Kidney (tissue), 14 donors: Measurements from ENCODE around the gene CFAP65. TPM values are rescaled to one million over a fixed set of nuclear protein-coding genes. Genes with fewer than 3 reads are reported as not detected.

ENCODE experiments used
- DNase-seq, 5 donors: peaks; one replicate each; pipeline ENCODE4 v3.0.0-alpha.2; 2013 to 2020
- FAIRE-seq: peaks from 2 replicates; lab custom pipeline; 2012; peaks lifted over from hg19 to GRCh38; lab: Jason Lieb, UNC
- H3K27ac ChIP-seq, 2 donors: one replicate each; pipeline ENCODE4 v1.7.0; 2013; ENCODE audit warnings: low read depth in 2 of 2, low read length in 2 of 2, inconsistent platforms in 1 of 2
- H3K27me3 ChIP-seq: one replicate; pipeline ENCODE4 v1.7.1; 2013; ENCODE audit warnings: low read length, inconsistent platforms; ENCODE audit not compliant: control insufficient read depth, insufficient read depth
- H3K36me3 ChIP-seq, 3 donors: one replicate each; pipeline versions ENCODE4 v1.7.0 to v1.7.1; 2013; ENCODE audit warnings: low read length in 3 of 3, control low read depth in 1 of 3, inconsistent platforms in 1 of 3; ENCODE audit not compliant: insufficient read depth in 3 of 3, control insufficient read depth in 2 of 3
- H3K4me1 ChIP-seq, 3 donors: one replicate each; pipeline versions ENCODE4 v1.7.0 to v1.7.1; 2013; ENCODE audit warnings: low read length in 3 of 3, inconsistent platforms in 1 of 3, low read depth in 1 of 3; ENCODE audit not compliant: control insufficient read depth in 2 of 3, insufficient read depth in 2 of 3
- H3K4me3 ChIP-seq, 3 donors: one replicate each; pipeline versions ENCODE4 v1.7.0 to v1.8.1; 2013; ENCODE audit warnings: low read length in 3 of 3, control low read depth in 1 of 3, inconsistent platforms in 1 of 3
- H3K9ac ChIP-seq, 3 donors: one replicate each; pipeline versions ENCODE4 v1.7.0 to v1.7.1; 2013; ENCODE audit warnings: low read length in 3 of 3, control low read depth in 1 of 3, inconsistent platforms in 1 of 3
- H3K9me3 ChIP-seq, 3 donors: one replicate each; pipeline versions ENCODE4 v1.7.0 to v1.7.1; 2013; ENCODE audit warnings: low read length in 3 of 3, control low read depth in 1 of 3, inconsistent platforms in 1 of 3; ENCODE audit not compliant: control insufficient read depth in 2 of 3, insufficient read depth in 1 of 3
- intact Hi-C: fragments of 100-400 bp; cut with DNase I; formaldehyde crosslinking; loops from one replicate; pipeline ENCODE4 v1.11.1; 2022
- polyA plus RNA-seq: library from polyadenylated mRNA; stranded (reverse); fragments of 350-450 nt; fragmentation: Illumina TruSeq; extraction: RNeasy Lipid Tissue Mini Kit (QIAGEN cat#74804); gene quantifications from one replicate; pipeline ENCODE4 v1.2.3, GENCODE V29; 2014; ENCODE audit warnings: low read depth, low replicate concordance; ENCODE audit not compliant: insufficient read depth
- total RNA-seq: library from RNA; stranded (reverse); fragmentation: NEBNext Ultra II Directional; extraction: Animal tissue kit (Norgen Biotek cat#: 25700); gene quantifications from one replicate; pipeline ENCODE4 v1.2.1, GENCODE V29; 2021
- TF ChIP-seq, protein P1 (sequence below): IDR thresholded peaks from 3 replicates; pipeline ENCODE4 v1.5.1; 2012; ENCODE audit warnings: mild to moderate bottlenecking, moderate library complexity, borderline replicate concordance; ENCODE audit not compliant: insufficient read depth; ENCODE audit errors: extremely low read depth
- donor health status: control.
- donor health status: control.
- donor health status: control.
- donor health status: control.
- donor health status: control.
- donor health status: DM: yes; HTN: yes; CAD: no.
- donor health status: Normal renal cell carcinoma (clear cell type).

The CFAP65 gene
- total and polyA plus RNA-seq, 2 donors from 2014 or later = 0.73 to 2.0 TPM

DNA sequence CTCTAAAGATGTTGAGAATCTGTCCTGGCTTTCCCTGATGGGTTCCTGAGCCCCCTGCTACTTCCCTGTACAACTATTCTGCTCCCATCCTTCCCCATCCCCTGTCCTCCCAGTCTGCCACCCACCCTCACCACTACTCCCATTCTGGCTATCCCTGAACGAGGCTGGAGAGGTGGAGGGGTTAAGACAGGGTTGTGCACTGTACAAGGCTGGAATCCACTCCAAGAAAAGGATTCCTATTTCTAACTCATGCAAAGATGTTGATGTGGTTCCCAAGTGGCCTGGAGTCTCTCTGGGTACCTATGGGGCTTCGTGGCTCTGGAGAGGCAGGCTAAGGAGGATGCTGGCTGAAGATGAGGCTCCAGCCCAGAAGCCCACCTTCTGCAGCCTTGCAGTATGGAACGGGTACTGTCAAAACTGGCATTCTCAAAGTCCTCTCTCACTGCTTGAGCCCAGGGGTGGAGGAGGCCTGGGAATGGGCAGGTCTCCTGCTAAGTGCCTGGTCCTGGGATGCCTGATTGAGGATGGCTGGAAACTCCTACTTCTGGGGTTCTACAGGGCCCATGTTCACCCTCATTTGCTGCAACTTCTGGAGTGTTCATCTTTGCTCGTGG lies 55.1 kb downstream of the CFAP65 start:
- intact Hi-C loops = no loop called here
- Histone ChIP-seq H3K36me3 (no peaks in the 10 kb centered on the region), H3K4me3 (no peak overlapping the region), H3K9ac (no peak overlapping the region), H3K9me3 (no peaks in the 10 kb centered on the region), H3K4me1 (peaks cover 0 to 9% (median 2%) of the 10 kb centered on the region in 3 donors), H3K27ac (no peak overlapping the region), H3K27me3 (peaks cover 72% of the 10 kb centered on the region)
- TF ChIP-seq, protein P1, sequence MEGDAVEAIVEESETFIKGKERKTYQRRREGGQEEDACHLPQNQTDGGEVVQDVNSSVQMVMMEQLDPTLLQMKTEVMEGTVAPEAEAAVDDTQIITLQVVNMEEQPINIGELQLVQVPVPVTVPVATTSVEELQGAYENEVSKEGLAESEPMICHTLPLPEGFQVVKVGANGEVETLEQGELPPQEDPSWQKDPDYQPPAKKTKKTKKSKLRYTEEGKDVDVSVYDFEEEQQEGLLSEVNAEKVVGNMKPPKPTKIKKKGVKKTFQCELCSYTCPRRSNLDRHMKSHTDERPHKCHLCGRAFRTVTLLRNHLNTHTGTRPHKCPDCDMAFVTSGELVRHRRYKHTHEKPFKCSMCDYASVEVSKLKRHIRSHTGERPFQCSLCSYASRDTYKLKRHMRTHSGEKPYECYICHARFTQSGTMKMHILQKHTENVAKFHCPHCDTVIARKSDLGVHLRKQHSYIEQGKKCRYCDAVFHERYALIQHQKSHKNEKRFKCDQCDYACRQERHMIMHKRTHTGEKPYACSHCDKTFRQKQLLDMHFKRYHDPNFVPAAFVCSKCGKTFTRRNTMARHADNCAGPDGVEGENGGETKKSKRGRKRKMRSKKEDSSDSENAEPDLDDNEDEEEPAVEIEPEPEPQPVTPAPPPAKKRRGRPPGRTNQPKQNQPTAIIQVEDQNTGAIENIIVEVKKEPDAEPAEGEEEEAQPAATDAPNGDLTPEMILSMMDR = no peak
- peak in 1 of 5 donors; percentile 19 for DNase-seq
- FAIRE-seq = no peak

DNA sequence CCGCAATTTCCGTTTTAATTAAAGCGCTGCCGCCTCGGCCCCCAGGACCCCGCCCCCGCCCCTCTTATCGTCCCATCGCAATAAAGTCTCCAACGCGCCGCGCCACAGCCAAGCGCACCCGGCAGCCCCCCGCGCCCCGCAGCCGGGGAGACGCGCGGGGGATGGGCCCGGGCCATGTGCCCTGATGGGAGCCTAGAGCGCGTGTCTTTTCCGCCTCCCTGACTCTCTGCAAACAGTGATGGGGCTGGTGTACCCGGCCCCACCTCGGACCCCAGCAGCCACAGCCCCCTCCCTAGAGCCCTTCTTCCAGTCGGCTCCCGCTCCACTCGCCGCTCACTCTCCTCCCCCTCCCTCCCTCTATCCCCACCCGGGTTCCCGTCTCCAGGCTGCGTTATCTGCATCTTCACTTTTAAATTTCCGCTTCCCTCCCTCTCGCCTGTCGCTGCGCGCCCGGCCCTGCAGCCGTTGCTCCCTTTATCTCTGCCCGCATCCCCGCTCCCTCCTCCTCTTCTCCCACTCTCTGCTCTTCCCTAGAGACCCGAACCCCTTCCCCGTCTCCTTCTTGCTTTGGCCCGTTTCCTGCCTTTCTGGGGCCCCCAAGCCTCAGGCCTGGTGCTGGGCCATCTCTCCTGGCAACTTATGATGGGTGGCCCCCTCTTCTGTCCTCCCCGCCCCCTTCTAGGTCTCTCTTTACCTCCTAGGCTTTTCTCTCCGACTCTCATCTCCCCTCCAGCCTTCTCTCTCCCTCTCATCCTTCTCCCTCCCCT lies 55.8 kb downstream of the CFAP65 start:
- Histone ChIP-seq H3K27me3 (peaks cover 70% of the 10 kb centered on the region), H3K9me3 (no peaks in the 10 kb centered on the region), H3K36me3 (no peaks in the 10 kb centered on the region), H3K27ac (no peak overlapping the region), H3K4me1 (peaks cover 0 to 13% (median 4%) of the 10 kb centered on the region in 3 donors), H3K4me3 (no peak overlapping the region), H3K9ac (no peak overlapping the region)
- FAIRE-seq (no peak), DNase-seq (peak in 1 of 5 donors; percentile 50)
- TF ChIP-seq, protein P1 = no peak
- intact Hi-C loops = no loop called here

DNA sequence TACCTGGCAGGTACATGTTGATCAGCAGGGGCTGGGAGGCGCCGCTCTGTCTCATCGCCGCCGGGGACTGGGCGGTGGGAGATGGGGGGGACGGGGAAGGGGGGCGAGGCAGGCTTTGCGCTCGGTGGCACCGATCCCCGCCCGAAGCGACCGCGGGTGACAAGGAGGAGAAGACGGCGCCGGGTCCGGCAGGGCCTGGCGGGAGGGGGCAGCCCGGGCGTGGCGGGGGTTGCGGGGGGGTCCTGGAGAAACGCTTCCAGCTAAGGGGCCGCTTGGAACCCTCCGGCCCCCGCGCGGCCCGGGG lies 56.3 kb downstream of the CFAP65 start, which contains the start of gene FEV:
Gene FEV (minus strand): TSS at position 164 of the 304 bp plus-strand sequence. CDS start 109 bp downstream, at position 55.
- Histone ChIP-seq H3K4me1 (peaks cover 0 to 13% (median 4%) of the 10 kb centered on the region in 3 donors), H3K27me3 (peaks cover 65% of the 10 kb centered on the region), H3K9ac (no peak within 1 kb of the TSS), H3K27ac (no peak within 1 kb of the TSS), H3K36me3 (no peaks in the 10 kb centered on the region), H3K9me3 (no peaks in the 10 kb centered on the region), H3K4me3 (no peak within 1 kb of the TSS)
- FAIRE-seq (no peak), DNase-seq (no peak)
- TF ChIP-seq, protein P1 = no peak
- intact Hi-C loops = no loop called here
